Measurements from ENCODE around the gene TBX1. TPM values are rescaled to one million over a fixed set of nuclear protein-coding genes. Genes with fewer than 3 reads are reported as not detected.

TBX1 gene
- polyA plus RNA-seq, 1 donor (not counting 4 experiments of a cell fraction or from before 2014, with no cell fraction given) = 0.10 TPM

DNA sequence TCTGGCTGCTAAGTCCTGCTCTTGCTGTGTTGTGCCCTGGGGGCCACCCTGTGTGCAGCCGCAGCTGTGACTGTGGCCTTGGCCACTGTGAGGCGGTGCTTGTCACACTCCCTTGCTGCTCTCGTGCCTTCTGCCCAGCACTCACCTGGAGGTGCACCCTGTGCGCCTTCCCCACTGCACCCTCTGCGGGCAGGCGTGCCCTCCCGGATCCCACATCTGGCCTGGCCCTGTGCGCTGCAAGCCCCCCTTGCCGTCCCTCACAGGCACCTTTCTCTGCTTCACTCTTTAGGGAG is 27.2 kb downstream of the TBX1 start:
- DNase-seq (ENCODE audit: low read depth, low spot score) = no peak
- FAIRE-seq = no peak
- Histone ChIP-seq H3K9me3 (ENCODE audit: control insufficient read depth, low read depth, low read length) (no peaks in the 10 kb centered on the region), H2AFZ (ENCODE audit: control insufficient read depth, low read length) (no peak overlapping the region), H3K9ac (ENCODE audit: control insufficient read depth, extremely low read depth, insufficient read depth, low read length) (no peak overlapping the region), H3K36me3 (ENCODE audit: control insufficient read depth in 2 of 2, extremely low read depth in 1 of 2, insufficient read depth in 2 of 2, low read length in 2 of 2) (peaks cover 4 to 6% of the 10 kb centered on the region in 2 experiments), H3K27me3 (ENCODE audit: control insufficient read depth, extremely low read depth, insufficient read depth, low read length) (no peaks in the 10 kb centered on the region), H3K4me2 (ENCODE audit: control insufficient read depth, extremely low read depth, insufficient read depth, low read depth, low read length) (no peak overlapping the region), H3K79me2 (ENCODE audit: control insufficient read depth, insufficient read depth, low read length) (no peaks in the 10 kb centered on the region), H4K20me1 (ENCODE audit: control insufficient read depth, extremely low read depth, insufficient read depth, low read length) (no peaks in the 10 kb centered on the region), H3K9me1 (ENCODE audit: control insufficient read depth, extremely low read depth, insufficient read depth, low read length) (no peaks in the 10 kb centered on the region), H3K4me1 (ENCODE audit: control insufficient read depth, extremely low read depth, insufficient read depth, low read length) (no peaks in the 10 kb centered on the region), H3K27ac (ENCODE audit: control insufficient read depth, insufficient read depth, low read length) (no peak overlapping the region), H3K4me3 (ENCODE audit: control insufficient read depth in 2 of 3, extremely low read depth in 1 of 3, insufficient read depth in 2 of 3, low read depth in 1 of 3, low read length in 3 of 3) (no peak overlapping the region)
- dilution Hi-C loops (cut with MboI; ENCODE audit: extremely low pct_ligation_motif_present, low sequenced_read_pairs) = no loop called here
- TF ChIP-seq EZH2 (IDR thresholded peaks at IDR 0.05; ENCODE audit: low read length) = no peak
- TF ChIP-seq, protein P1, sequence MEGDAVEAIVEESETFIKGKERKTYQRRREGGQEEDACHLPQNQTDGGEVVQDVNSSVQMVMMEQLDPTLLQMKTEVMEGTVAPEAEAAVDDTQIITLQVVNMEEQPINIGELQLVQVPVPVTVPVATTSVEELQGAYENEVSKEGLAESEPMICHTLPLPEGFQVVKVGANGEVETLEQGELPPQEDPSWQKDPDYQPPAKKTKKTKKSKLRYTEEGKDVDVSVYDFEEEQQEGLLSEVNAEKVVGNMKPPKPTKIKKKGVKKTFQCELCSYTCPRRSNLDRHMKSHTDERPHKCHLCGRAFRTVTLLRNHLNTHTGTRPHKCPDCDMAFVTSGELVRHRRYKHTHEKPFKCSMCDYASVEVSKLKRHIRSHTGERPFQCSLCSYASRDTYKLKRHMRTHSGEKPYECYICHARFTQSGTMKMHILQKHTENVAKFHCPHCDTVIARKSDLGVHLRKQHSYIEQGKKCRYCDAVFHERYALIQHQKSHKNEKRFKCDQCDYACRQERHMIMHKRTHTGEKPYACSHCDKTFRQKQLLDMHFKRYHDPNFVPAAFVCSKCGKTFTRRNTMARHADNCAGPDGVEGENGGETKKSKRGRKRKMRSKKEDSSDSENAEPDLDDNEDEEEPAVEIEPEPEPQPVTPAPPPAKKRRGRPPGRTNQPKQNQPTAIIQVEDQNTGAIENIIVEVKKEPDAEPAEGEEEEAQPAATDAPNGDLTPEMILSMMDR (optimal IDR thresholded peaks at IDR 0.05 in 1 of 3, IDR thresholded peaks at IDR 0.05 in 1 of 3, conservative IDR thresholded peaks at IDR 0.05 in 1 of 3; ENCODE audit: extremely low read depth in 1 of 3, insufficient read depth in 2 of 3, low read length in 3 of 3) = peak in 1 of 3 experiments; percentile 18

DNA sequence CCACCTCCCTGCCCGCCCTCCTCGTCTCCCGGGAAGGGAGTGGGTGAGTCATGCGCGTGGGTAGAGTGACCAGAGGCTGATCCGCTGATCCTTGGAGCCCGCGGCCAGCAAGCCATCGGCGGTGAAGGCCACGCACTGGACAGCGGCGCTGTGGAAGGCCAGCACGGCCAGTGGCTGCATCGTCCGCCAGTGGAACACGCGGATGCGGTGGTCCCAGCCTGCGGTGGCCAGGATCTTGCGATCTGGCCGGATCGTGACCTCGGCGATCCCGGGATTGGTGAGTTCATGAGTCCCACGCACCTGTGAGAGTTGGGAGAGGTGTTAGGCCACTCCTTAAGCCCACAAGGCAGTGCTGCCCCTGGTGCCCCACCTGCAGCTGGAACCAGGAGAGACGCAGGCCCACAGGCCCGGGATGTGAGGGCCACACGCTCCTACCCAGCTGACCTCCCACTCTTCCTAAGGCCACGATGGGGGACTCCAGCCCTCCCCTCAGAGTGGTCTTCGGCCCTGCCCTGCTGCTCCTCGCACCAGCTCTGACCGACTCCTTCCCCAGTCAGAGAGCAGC is 28.2 kb downstream of the TBX1 start:
- Histone ChIP-seq H3K9ac (ENCODE audit: control insufficient read depth, extremely low read depth, insufficient read depth, low read length) (no peak overlapping the region), H3K79me2 (ENCODE audit: control insufficient read depth, insufficient read depth, low read length) (no peaks in the 10 kb centered on the region), H3K36me3 (ENCODE audit: control insufficient read depth in 2 of 2, extremely low read depth in 1 of 2, insufficient read depth in 2 of 2, low read length in 2 of 2) (peaks cover 1 to 6% of the 10 kb centered on the region in 2 experiments), H4K20me1 (ENCODE audit: control insufficient read depth, extremely low read depth, insufficient read depth, low read length) (no peaks in the 10 kb centered on the region), H3K27me3 (ENCODE audit: control insufficient read depth, extremely low read depth, insufficient read depth, low read length) (no peaks in the 10 kb centered on the region), H3K27ac (ENCODE audit: control insufficient read depth, insufficient read depth, low read length) (no peak overlapping the region), H3K4me3 (ENCODE audit: control insufficient read depth in 2 of 3, extremely low read depth in 1 of 3, insufficient read depth in 2 of 3, low read depth in 1 of 3, low read length in 3 of 3) (no peak overlapping the region), H2AFZ (ENCODE audit: control insufficient read depth, low read length) (no peak overlapping the region), H3K9me1 (ENCODE audit: control insufficient read depth, extremely low read depth, insufficient read depth, low read length) (no peaks in the 10 kb centered on the region), H3K4me1 (ENCODE audit: control insufficient read depth, extremely low read depth, insufficient read depth, low read length) (no peaks in the 10 kb centered on the region), H3K9me3 (ENCODE audit: control insufficient read depth, low read depth, low read length) (no peaks in the 10 kb centered on the region), H3K4me2 (ENCODE audit: control insufficient read depth, extremely low read depth, insufficient read depth, low read depth, low read length) (no peak overlapping the region)
- FAIRE-seq (no peak), DNase-seq (ENCODE audit: low read depth, low spot score) (no peak)
- TF ChIP-seq EZH2 (IDR thresholded peaks at IDR 0.05; ENCODE audit: low read length) = no peak
- TF ChIP-seq, protein P1 (optimal IDR thresholded peaks at IDR 0.05 in 1 of 3, IDR thresholded peaks at IDR 0.05 in 1 of 3, conservative IDR thresholded peaks at IDR 0.05 in 1 of 3; ENCODE audit: extremely low read depth in 1 of 3, insufficient read depth in 2 of 3, low read length in 3 of 3) = no peak
- dilution Hi-C loops (cut with MboI; ENCODE audit: extremely low pct_ligation_motif_present, low sequenced_read_pairs) = no loop called here

Measured in keratinocyte (primary cell).